ENCODE results near the gene EPB42. TPM values are rescaled to one million over a fixed set of nuclear protein-coding genes. Genes with fewer than 3 reads are reported as not detected.

Gene EPB42
- total RNA-seq, 1 donor from 2014 or later, result not detected

Other genes with a start within 250 kb of the EPB42 start
- gene UBR1, start 115.0 kb downstream of the EPB42 start, total RNA-seq, result 15.9 and 18.4 TPM in 2 replicates
- gene TMEM62, start 87.4 kb downstream of the EPB42 start, total RNA-seq, result 22.5 and 26.1 TPM in 2 replicates
- gene CCNDBP1, start 35.6 kb downstream of the EPB42 start, total RNA-seq, result 26.6 and 39.0 TPM in 2 replicates
- gene TGM5, start 45.9 kb upstream of the EPB42 start, total RNA-seq, result under 0.01 and 1.8 TPM in 2 replicates
- not detected in 2 replicates for gene TGM7, start 81.2 kb upstream of the EPB42 start, total RNA-seq
- 5.4 and 11.3 TPM in 2 replicates for gene LCMT2, start 109.6 kb upstream of the EPB42 start, total RNA-seq
- gene ZSCAN29, start 150.0 kb upstream of the EPB42 start, total RNA-seq, result 32.9 and 36.6 TPM in 2 replicates
- gene TUBGCP4, start 150.1 kb upstream of the EPB42 start, total RNA-seq, result 13.7 and 17.4 TPM in 2 replicates

Measured in bronchial epithelial cell (primary cell).